Measurements from ENCODE around the gene ADGRD2. TPM values are rescaled to one million over a fixed set of nuclear protein-coding genes. Genes with fewer than 3 reads are reported as not detected.

ADGRD2 gene
- total RNA-seq, 1 experiment from 2014 or later, result not detected

- Histone ChIP-seq H3K4me1 (ENCODE audit: control insufficient read depth in 1 of 2, insufficient read depth in 2 of 2, low read length in 2 of 2) (no peaks in the 10 kb centered on the region), H3K9me2 (ENCODE audit: insufficient read depth) (no peaks in the 10 kb centered on the region), H3K4me2 (ENCODE audit: low read length) (no peak overlapping the region), H3K9me3 (ENCODE audit: control insufficient read depth in 1 of 2, insufficient read depth in 1 of 2, low read depth in 1 of 2, low read length in 2 of 2) (no peaks in the 10 kb centered on the region), H3K4me3 (replicated peaks in 1 of 2; ENCODE audit: low read depth in 1 of 2, low read length in 2 of 2) (no peak overlapping the region), H2AFZ (ENCODE audit: low read depth, low read length, poor library complexity, severe bottlenecking) (no peak overlapping the region), H3K27ac (ENCODE audit: low read depth, low read length) (no peak overlapping the region), H4K20me1 (ENCODE audit: insufficient read depth) (no peaks in the 10 kb centered on the region), H3K36me3 (ENCODE audit: control insufficient read depth in 1 of 2, insufficient read depth in 2 of 2, low read length in 2 of 2) (no peaks in the 10 kb centered on the region), H3K9ac (ENCODE audit: low read length) (no peak overlapping the region), H3K79me2 (ENCODE audit: insufficient read depth, low read length) (no peaks in the 10 kb centered on the region), H3K27me3 (ENCODE audit: insufficient read depth, low read length) (no peaks in the 10 kb centered on the region)
- ATAC-seq (no peak), DNase-seq (ENCODE audit: low read depth, low spot score) (no peak)
- intact Hi-C loops (cut with micrococcal nuclease), result no loop called here
- CTCF ChIA-PET, result no interaction called here
- no TSS peak for BruUV-seq (replicated peaks)
- no peak for TF ChIP-seq SIN3A (IDR thresholded peaks at IDR 0.05; ENCODE audit: low read depth)
- TF ChIP-seq RAD21 (IDR thresholded peaks at IDR 0.05; ENCODE audit: low read depth), result no peak
- TF ChIP-seq ZFX (IDR thresholded peaks at IDR 0.05), result no peak
- TF ChIP-seq REST (IDR thresholded peaks at IDR 0.05; ENCODE audit: low read depth), result no peak
- TF ChIP-seq YY1 (IDR thresholded peaks at IDR 0.05; ENCODE audit: extremely low read depth, insufficient replicate concordance, low read depth, low read length), result no peak
- TF ChIP-seq JUND (IDR thresholded peaks at IDR 0.05), result no peak
- no peak for TF ChIP-seq SP1 (IDR thresholded peaks at IDR 0.05; ENCODE audit: low read depth)
- no peak for TF ChIP-seq EZH2 (IDR thresholded peaks at IDR 0.05)
- TF ChIP-seq EGR1 (IDR thresholded peaks at IDR 0.05; ENCODE audit: low read depth), result no peak
- TF ChIP-seq, protein P1, sequence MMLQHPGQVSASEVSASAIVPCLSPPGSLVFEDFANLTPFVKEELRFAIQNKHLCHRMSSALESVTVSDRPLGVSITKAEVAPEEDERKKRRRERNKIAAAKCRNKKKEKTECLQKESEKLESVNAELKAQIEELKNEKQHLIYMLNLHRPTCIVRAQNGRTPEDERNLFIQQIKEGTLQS (IDR thresholded peaks at IDR 0.05), result no peak
- no peak for TF ChIP-seq POLR2AphosphoS5 (IDR thresholded peaks at IDR 0.05; ENCODE audit: low read depth, low read length)
- TF ChIP-seq, protein P2, sequence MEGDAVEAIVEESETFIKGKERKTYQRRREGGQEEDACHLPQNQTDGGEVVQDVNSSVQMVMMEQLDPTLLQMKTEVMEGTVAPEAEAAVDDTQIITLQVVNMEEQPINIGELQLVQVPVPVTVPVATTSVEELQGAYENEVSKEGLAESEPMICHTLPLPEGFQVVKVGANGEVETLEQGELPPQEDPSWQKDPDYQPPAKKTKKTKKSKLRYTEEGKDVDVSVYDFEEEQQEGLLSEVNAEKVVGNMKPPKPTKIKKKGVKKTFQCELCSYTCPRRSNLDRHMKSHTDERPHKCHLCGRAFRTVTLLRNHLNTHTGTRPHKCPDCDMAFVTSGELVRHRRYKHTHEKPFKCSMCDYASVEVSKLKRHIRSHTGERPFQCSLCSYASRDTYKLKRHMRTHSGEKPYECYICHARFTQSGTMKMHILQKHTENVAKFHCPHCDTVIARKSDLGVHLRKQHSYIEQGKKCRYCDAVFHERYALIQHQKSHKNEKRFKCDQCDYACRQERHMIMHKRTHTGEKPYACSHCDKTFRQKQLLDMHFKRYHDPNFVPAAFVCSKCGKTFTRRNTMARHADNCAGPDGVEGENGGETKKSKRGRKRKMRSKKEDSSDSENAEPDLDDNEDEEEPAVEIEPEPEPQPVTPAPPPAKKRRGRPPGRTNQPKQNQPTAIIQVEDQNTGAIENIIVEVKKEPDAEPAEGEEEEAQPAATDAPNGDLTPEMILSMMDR (IDR thresholded peaks at IDR 0.05 in 2 of 3, conservative IDR thresholded peaks at IDR 0.05 in 1 of 3; ENCODE audit: borderline replicate concordance in 1 of 3, insufficient read depth in 1 of 3, low read depth in 2 of 3, low read length in 2 of 3), result no peak
- TF ChIP-seq, protein P3, sequence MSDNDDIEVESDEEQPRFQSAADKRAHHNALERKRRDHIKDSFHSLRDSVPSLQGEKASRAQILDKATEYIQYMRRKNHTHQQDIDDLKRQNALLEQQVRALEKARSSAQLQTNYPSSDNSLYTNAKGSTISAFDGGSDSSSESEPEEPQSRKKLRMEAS (IDR thresholded peaks at IDR 0.05), result no peak
- TF ChIP-seq CEBPB (IDR thresholded peaks at IDR 0.05; ENCODE audit: low read depth), result no peak
- RAD21 ChIA-PET (ENCODE audit: low non-redundant PET in 1 of 2, low total read pairs in 2 of 2, uncharacterized antibody in 2 of 2, unreplicated experiment in 2 of 2), result no interaction called here
- POLR2A ChIA-PET, result no interaction called here
These were observed 54.3 kb downstream of the ADGRD2 start for GRCh38 chr9:124504530-124505005.

Measured in HCT116 (cell line).